ENCODE data around the gene ZNF665.
"Not testable (repeated sequence)": the region's sequence is repeated elsewhere in the genome, so short reads cannot be mapped to it uniquely, and the experiment has no call there.

The ZNF665 gene

DNA sequence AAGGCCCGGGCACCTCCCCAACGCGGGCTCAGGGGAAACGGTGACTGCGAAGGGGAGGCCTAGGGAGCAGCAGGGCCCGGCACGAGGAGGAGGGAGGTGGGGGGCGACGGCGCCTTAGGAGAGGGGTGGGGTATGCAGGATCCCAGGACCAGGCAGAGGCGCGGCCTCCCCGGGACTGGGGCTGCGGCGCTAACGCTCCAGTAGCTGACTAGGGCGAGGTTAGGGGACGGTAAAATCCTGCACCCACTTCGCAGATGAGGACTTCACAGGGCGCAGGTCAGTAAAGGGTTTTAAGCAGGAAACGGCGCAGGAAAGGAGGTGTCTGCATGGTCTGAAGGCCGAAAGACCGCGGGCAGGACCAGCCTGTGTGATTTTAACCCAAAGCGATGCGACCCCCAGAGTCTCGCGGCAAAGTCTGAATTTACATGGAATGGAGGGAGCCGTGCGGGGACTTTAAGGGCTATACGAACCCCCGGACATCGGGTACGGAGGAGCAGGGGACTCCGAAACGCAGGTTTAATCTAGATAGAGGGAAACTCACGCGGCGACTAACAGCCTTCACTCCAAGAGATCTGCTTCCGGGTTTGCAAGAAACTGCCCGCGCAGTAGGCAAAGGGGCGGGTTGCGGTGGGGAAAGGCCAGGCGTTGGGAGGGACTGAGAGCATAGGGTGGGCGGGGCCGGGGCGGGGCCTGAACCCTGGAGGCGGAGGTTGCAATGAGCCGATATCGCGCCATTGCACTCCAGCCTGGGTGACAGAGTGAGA is at the start of gene ZNF665:
TSS of gene ZNF665 (minus strand) at position 588 of the 764 bp plus-strand sequence. CDS start 10,460 bp downstream, outside the sequence.
- in situ Hi-C loops (cut with MboI; ENCODE audit: low sequenced_read_pairs), result no loop called here

DNA sequence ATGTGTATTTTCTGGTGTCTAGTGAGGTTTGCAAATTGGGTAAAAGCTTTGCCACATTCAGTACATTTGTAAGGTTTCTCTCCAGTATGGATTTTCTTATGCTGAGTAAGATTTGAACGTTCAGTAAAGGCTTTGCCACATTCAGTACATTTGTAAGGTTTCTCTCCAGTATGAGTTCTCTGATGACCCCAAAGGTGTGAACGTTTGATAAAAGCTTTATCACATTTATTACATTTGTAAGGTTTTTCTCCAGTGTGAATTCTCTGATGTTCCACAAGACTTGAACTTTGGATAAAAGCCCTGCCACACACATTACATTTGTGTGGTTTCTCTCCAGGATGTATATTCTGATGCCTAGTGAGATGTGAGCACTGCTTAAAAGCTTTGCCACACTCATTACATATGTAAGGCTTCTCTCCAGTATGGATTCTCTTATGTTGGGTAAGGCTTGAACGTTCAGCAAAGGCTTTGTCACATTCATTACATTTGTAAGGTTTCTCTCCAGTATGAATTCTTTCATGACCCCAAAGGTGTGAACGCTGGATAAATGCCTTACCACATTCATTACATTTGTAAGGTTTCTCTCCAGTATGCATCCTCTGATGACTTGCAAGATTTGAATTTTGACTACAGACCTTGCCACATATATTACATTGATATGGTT is 44.1 kb upstream of the ZNF665 start:
- in situ Hi-C loops (cut with MboI; ENCODE audit: low sequenced_read_pairs), result no loop called here

DNA sequence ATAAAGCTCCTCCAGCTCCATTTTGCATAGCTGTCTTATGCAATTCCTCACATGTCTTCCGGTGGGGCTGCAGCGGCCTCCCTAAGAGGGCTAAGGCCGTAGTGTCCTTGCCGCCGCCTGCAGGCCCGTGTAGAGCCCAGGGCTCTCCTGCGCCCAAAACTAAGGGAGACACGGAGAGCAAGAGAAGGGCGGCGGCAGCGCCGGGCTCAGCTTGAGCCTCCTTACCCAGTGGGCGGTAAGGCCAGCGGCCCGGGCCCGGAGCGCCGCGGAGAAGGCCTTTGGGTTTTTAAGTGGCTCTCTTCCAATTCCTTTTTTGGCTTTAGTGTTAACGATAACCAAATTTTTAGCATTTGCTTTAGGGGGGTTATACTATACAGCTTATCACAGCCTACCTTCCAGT is 31.4 kb upstream of the ZNF665 start:
- in situ Hi-C loops (cut with MboI; ENCODE audit: low sequenced_read_pairs), result no loop called here

- in situ Hi-C loops (cut with MboI; ENCODE audit: low sequenced_read_pairs), result not testable (repeated sequence)
Measured at GRCh38 chr19:53222716-53223115, 29.6 kb upstream of the ZNF665 start.

GRCh38 chr19:53212703-53213320 is 19.7 kb upstream of the ZNF665 start:
- in situ Hi-C loops (cut with MboI; ENCODE audit: low sequenced_read_pairs), result no loop called here

DNA sequence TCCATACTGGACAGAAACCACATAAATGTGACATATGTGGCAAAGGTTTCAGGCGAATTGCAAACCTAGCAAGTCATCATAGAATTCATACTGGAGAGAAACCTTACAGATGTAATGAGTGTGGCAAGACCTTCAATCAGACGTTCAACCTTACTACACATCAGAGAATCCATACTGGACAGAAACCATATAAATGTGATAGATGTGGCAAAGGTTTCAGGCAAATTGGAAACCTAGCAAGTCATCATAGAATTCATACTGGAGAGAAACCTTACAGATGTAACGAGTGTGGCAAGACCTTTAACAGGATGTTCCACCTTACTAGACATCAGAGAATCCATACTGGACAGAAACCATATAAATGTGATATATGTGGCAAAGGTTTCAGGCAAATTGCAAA is 18.4 kb upstream of the ZNF665 start:
- in situ Hi-C loops (cut with MboI; ENCODE audit: low sequenced_read_pairs), result not testable (repeated sequence)

DNA sequence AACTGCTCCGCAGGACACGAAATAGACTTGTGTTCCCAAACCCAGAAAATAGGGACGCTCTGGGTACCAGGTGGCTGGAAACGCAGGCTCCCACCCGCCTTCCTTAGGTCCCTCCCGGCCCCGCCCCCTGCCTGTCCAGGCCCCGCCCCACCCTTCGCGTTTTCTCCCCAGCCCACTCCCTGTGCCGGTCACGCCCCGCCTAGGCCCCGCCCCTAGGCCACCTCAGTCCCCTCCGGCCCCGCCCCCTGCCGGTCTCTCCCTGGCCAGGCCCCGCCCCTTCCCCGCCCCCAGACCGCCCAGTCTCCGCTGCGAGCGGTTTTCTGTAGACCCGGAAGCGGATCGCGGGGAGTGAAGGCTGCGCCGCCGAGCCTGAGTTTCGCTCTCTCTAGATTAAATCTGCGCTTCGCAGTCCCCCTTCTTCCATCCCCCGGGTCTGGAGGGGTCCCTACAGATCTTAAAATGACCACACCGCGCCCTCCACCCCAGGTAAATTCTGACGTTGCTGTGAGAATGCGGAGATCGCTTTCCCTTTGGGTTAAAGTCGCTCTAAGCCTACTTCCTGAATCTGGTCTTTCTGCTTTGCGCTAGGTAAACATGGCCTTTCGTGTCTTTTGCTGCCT is 3.7 kb upstream of the ZNF665 start:
- in situ Hi-C loops (cut with MboI; ENCODE audit: low sequenced_read_pairs), result no loop called here

- in situ Hi-C loops (cut with MboI; ENCODE audit: low sequenced_read_pairs), result no loop called here
Measured at GRCh38 chr19:53195265-53195903, 2.2 kb upstream of the ZNF665 start.

- in situ Hi-C loops (cut with MboI; ENCODE audit: low sequenced_read_pairs), result no loop called here
Measured at GRCh38 chr19:53193535-53194222, 521 bp upstream of the ZNF665 start.

DNA sequence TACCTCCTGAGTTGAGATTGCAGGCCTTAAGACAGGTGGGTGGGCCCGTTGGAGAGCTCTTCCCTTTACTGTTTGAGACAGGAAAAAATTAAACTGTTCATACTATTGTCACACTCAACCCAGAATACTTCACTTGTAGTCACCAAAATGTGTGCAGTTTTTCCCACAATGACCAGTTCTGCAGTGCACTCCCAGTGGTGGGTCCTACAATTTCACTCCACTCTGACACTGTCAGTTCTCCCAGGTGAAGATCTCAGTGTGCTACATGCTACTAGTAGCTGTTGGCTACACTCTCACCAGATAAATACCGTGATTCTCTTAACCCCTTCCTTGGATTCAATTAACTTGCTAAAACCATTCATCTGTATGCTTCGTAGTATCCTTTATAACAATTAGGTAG is 2.9 kb downstream of the ZNF665 start:
- in situ Hi-C loops (cut with MboI; ENCODE audit: low sequenced_read_pairs), result no loop called here

- in situ Hi-C loops (cut with MboI; ENCODE audit: low sequenced_read_pairs), result not testable (repeated sequence)
Measured at GRCh38 chr19:53189691-53190198, 3.4 kb downstream of the ZNF665 start.

- in situ Hi-C loops (cut with MboI; ENCODE audit: low sequenced_read_pairs), result not testable (repeated sequence)
Measured at GRCh38 chr19:53185155-53185882, 7.8 kb downstream of the ZNF665 start.

DNA sequence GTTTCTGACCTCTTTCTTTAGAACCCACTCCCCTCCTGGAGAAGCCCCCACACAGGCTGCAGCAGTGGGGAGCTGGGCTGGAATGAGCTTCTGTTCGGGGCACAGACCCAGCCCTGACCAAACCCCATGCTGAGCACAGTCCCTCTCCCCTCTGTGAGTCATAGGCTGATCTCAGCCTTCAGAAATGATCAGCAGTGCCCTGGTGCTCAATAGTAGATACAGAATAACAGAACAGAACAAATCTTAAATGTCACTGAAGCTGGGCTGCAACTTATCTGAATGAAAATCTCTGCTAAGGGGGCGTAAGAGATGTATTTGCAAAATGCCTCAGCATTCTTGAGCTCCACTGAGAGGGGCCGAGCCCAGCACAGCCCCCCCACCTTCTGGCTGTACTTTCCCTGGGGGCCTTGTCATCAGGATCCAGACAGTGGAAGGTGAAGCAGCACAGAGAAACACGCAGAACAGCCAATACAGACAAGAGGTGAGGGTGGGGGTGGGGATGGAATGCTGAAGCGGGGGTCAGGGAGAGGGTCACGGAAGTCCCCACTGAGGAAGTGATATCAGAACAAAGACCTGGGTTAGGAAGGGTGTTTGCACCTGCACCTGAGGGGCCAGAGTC is 9.9 kb downstream of the ZNF665 start:
- in situ Hi-C loops (cut with MboI; ENCODE audit: low sequenced_read_pairs), result no loop called here

DNA sequence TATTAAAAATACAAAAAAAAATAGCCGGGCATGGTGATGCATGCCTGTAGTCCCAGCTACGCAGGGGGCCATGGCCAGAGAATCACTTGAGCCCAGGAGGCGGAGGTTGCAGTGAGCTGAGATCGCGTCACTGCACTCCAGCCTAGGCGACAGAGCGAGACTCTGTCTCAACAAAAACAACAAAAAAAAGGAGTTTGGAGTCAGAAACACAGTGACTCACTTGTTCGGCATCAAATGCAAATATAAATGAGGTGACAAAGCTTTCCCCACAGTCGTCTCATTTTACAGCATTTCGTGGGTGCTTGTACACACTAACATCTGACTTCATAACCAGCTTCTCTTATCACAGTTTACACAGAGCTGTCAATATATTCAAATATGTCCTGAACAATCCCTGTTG is 11.0 kb downstream of the ZNF665 start:
- in situ Hi-C loops (cut with MboI; ENCODE audit: low sequenced_read_pairs), result no loop called here

DNA sequence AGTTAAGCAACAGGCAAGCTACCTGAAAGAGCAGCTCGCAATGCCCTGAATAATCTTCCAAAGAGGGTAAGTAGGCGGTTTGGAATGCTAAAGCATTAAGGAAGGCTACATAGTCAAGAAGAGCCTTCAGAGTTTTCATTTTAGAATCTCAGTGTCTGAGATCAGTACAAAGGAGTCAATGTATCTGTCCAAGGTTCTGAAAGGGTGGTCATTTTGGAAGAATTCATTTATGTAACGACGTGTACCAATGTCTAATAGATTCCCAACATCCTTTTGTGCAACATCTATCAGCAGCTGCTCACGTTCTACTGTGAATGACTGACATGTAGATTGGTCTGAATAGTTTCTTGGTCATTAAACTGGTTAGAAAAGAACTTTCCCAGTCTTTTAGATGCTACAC is 15.2 kb downstream of the ZNF665 start:
- in situ Hi-C loops (cut with MboI; ENCODE audit: low sequenced_read_pairs), result no loop called here

DNA sequence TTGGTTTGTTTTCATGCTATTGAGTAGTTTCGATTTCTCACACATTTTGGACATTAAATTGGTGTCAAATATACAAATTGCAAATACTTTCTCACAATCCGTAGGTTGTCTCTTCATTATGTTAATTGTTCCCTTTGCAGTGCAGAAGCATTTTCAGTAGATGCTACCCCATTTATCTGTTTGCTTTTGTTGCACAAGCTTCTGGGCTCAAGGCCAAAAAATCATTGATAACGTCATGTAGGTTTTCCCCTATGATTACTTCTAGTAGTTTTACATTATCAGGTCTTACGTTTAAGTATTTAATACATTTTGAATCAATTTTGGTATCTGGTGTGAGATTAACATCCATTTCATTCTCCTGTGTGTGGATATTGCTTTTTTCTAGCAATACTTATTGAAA is 20.3 kb downstream of the ZNF665 start:
- in situ Hi-C loops (cut with MboI; ENCODE audit: low sequenced_read_pairs), result no loop called here

- in situ Hi-C loops (cut with MboI; ENCODE audit: low sequenced_read_pairs), result no loop called here
Measured at GRCh38 chr19:53165691-53166091, 27.5 kb downstream of the ZNF665 start.

DNA sequence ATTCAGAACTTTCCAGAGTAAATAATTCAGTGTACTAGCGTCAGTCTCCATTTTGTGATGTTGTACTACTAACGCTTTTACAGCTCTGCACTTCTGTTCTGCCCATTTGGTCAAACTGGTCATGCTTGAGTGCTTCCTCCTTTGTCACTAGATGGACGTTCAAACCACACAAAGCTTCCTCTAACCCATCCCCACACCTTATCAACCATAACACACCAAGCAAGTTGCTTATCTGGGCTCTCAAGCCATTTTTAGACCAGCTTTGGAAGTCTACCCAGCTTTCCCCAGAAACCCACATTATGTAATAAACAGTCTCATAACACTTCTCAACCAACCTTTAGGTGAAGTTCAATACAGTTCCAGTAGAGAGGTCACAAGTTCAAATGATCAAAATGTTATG is 32.0 kb downstream of the ZNF665 start:
- in situ Hi-C loops (cut with MboI; ENCODE audit: low sequenced_read_pairs), result no loop called here

DNA sequence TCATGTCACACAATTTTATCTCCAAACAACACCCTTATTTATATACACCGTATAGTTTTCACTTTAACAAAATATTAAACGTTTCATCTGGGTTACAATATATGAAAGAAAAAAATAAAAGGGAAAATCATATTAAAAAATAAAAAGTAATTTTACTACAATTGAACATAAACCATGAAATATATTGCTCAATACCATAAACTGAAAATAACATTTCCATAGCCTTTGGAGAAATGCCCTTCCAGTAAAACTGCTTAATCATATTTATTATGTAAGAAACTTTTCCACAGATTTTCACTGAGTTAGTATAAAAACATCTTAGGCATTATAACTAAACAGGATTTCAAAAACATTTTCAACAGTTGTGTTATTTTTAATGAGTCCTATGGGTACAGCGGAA is 32.8 kb downstream of the ZNF665 start:
- in situ Hi-C loops (cut with MboI; ENCODE audit: low sequenced_read_pairs), result no loop called here

Measured in hTERT RPE-1 (cell line).